Adrenal gland (tissue), 5 donors: Measurements from ENCODE around the gene URM1.

Experiments used
- POLR2A ChIP-seq, 2 donors: fragments of 450-650 bp; IDR thresholded peaks; one replicate each; pipeline ENCODE4 v1.6.1; 2017; ENCODE audit warnings: antibody characterized with exemption in 2 of 2, mild to moderate bottlenecking in 2 of 2, moderate library complexity in 1 of 2
- TF ChIP-seq, protein P1 (sequence below), 6 experiments: fragments of 450-650 bp in 4 of 6; fragments of 200-600 bp in 2 of 6; sonication (generic) in 1 of 6; IDR thresholded peaks; 1 replicate in 5 of 6; 2 replicates in 1 of 6; pipeline versions ENCODE4 v1.5.1 to v1.8.0; 2016 to 2021; ENCODE audit warnings: antibody characterized with exemption in 6 of 6, mild to moderate bottlenecking in 2 of 6, moderate library complexity in 1 of 6
- donor health status: DM: no; HTN: no; CAD: no.

DNA sequence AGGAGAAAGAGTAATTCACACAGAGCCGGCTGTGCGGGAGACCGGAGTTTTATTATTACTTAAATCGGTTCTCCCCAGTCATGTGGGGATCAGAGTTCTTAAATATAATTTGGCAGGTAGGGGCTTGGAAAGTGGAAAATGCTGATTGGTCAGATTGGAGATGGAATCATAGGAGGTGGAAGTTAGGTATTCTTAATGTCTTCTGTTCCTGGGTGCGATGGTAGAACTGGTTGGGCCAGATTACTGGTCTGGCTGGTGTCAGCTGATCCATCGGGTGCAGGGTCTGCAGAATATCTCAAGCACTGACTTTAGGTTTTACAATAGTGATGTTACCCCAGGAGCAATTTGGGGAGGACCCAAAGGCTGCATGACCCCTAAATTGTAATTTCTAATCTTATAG, 44.8 kb downstream of the URM1 start:
- no peak for TF ChIP-seq POLR2A (IDR thresholded peaks at IDR 0.05)
- TF ChIP-seq, protein P1, sequence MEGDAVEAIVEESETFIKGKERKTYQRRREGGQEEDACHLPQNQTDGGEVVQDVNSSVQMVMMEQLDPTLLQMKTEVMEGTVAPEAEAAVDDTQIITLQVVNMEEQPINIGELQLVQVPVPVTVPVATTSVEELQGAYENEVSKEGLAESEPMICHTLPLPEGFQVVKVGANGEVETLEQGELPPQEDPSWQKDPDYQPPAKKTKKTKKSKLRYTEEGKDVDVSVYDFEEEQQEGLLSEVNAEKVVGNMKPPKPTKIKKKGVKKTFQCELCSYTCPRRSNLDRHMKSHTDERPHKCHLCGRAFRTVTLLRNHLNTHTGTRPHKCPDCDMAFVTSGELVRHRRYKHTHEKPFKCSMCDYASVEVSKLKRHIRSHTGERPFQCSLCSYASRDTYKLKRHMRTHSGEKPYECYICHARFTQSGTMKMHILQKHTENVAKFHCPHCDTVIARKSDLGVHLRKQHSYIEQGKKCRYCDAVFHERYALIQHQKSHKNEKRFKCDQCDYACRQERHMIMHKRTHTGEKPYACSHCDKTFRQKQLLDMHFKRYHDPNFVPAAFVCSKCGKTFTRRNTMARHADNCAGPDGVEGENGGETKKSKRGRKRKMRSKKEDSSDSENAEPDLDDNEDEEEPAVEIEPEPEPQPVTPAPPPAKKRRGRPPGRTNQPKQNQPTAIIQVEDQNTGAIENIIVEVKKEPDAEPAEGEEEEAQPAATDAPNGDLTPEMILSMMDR (IDR thresholded peaks at IDR 0.05): no peak
